Endometrial microvascular endothelial cells (primary cell): ENCODE data around the gene FAM43B. TPM values are rescaled to one million over a fixed set of nuclear protein-coding genes. Genes with fewer than 3 reads are reported as not detected.

Source experiments
- in situ Hi-C: cut with HindIII; loops from 2 replicates; pipeline ENCODE4 v1.10.0; 2017; ENCODE audit warnings: low sequenced_read_pairs, low pct_unique_long_range_greater_than_20kb; ENCODE audit errors: inconsistent ontology term
- total RNA-seq: library from RNA; depleted of rRNA; stranded (reverse); fragments of >200 nt; gene quantifications from one replicate; pipeline ENCODE4 v1.2.3, GENCODE V29; 2015; ENCODE audit errors: inconsistent ontology term

The FAM43B gene
- total RNA-seq, 1 donor from 2014 or later = not detected

DNA sequence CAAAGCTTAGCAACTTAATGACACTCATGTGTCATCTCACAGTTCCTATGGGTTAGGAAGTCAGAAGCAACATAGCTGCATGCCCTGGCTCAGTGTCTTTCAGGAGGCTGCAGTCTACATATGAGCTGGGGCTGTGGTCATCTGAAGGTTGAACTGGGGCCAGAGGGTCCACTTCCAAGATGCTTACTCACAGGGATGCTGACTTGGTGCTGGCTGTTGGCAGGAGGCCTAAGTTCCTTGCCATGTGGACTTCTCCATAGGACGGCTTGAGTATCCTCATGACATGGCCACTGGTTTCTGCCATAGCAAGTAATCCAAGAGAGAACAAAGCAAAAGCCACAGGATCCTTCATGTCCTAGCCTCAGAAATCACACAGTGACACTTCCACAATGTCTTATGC, 12.1 kb upstream of the FAM43B start:
- in situ Hi-C loops = no loop called here

DNA sequence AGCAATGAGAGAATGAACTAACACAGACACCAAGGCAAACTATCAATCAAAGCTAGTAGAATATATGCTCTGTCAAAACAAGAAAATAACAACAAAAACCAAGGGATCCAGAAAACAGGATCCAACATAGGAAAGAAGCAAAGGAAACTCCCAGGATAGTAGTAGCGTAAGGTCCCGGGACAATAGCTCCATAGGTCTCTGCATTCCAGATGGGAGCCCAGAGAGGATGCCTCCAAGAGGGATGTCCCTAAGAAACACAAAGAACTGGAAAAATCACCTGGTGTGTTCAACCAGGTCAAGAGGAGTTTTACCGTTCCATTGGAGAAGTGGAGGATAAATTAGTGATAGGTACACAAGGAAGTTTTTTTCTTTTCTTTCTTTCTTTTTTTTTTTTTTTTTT, 5.7 kb upstream of the FAM43B start:
- in situ Hi-C loops = no loop called here

- in situ Hi-C loops = no loop called here
Measured at GRCh38 chr1:20551161-20551560, 1.2 kb upstream of the FAM43B start.

GRCh38 chr1:20552728-20553445, 514 bp downstream of the FAM43B start:
- in situ Hi-C loops = no loop called here

GRCh38 chr1:20555025-20555757, 2.8 kb downstream of the FAM43B start:
- in situ Hi-C loops = no loop called here

- in situ Hi-C loops = no loop called here
Measured at GRCh38 chr1:20555758-20556120, 3.4 kb downstream of the FAM43B start.

DNA sequence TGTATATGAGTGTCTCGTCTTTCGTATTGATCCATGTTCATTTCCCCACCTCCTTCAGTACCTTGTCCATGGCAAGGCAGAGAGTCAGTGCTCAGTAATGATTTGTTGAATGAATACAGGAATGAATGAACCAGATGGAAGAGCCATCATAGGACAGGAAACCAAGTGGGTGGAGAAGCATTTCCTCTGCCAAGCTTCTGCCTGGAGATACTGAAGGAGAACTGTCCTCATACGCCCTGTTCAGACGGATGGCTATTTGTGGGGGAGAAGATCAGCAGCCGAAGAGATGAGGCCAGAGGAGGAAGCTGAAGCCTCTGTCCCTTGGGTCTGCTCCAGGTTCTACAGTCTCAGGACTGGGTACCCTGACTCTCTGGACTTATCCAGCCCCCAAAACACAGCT, 5.8 kb downstream of the FAM43B start:
- in situ Hi-C loops = no loop called here

- in situ Hi-C loops = no loop called here
Measured at GRCh38 chr1:20560966-20561365, 8.6 kb downstream of the FAM43B start.

GRCh38 chr1:20565234-20565633, 12.9 kb downstream of the FAM43B start:
- in situ Hi-C loops = no loop called here

DNA sequence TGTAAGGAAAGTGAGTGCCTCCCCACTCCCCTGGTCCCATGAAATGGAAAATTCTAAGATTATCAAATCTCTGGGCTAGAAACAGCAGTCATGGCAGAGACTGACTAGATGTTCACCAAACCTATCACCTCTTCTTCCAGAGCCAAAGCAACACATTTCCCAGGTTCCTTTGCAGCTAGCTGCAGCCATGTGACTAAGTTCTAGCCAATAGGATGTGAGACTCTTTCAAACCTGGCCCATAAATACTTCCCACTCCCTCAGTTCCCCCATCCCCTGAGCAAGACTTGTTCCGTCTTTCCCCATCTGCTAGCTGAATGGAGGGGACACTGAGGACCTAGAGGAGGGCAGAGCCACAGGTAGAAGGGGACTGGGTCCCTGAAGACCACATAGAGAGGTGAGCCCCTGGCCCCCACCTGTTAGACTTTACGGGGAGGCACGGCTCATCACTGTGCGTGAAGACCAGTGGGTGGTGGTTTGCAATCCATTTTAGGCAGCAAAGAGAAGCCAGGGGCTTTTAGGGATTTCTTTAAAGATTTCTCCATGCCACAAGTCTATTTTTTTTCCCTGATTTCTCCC, 17.2 kb downstream of the FAM43B start:
- in situ Hi-C loops = no loop called here

GRCh38 chr1:20571427-20571826, 19.1 kb downstream of the FAM43B start:
- in situ Hi-C loops = no loop called here

DNA sequence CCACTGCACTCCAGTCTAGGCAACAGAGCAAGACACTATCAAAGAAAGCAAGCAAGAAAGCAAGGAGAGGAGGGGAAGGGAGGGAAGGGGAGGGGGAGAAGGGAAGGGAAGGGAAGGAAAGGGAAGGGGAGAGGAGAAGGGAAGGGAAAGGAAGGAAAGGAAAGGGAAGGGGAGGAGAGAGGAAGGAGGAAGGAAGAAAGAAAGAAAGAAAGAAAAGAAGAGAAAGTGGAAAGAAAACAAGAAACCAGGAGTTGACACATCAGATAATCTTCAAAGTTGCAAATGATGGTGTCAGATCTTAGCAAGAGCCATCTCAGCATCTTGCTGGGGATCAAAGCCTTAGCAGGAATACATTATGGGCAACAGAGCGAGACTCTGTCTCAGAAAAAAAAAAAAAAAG, 21.6 kb downstream of the FAM43B start:
- in situ Hi-C loops = no loop called here

DNA sequence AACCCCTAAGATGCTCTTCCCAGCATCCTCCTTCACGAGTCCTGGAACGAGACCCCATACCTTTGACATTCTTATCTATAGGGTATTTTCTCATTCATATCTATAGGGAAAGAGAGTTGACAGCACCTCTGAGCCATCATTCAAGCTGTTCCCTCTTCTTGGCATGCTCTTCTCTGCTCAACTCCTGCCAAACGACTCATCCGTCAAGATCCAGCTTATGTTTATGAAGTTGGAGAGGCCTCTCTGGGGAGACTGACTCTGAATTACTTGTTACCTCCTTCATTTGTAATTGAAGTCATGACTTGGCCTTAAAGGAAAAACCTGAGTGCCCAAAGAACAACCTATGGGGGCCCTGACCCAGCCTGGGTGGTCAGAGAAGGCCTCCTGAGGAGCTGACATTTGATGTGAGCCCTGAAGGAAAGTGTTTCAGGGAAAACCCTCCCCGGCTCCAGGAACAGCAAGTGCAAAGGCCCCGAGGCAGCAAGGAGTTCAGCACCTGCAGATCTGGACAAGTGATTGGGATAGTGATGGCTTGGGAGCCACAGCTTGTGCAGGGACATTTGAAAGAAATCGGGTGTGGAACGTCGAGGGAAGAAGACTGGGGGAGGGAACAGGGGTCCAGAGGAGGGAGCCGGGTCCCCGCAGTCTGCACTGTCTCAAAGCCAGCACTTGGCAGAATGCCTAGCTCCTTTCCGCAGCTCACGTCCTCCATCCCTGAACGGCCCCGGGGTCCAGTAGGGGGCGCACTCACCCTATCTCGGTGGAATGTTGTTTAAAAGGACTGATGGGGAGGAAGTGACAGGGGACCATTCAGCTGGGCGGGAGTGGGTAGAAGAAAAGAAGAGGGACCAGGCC, 22.5 kb downstream of the FAM43B start:
- in situ Hi-C loops = no loop called here

GRCh38 chr1:20575541-20576336, 23.4 kb downstream of the FAM43B start:
- in situ Hi-C loops = no loop called here

- in situ Hi-C loops = no loop called here
Measured at GRCh38 chr1:20578062-20578461, 25.7 kb downstream of the FAM43B start.

GRCh38 chr1:20578721-20579395, 26.5 kb downstream of the FAM43B start:
- in situ Hi-C loops = no loop called here

DNA sequence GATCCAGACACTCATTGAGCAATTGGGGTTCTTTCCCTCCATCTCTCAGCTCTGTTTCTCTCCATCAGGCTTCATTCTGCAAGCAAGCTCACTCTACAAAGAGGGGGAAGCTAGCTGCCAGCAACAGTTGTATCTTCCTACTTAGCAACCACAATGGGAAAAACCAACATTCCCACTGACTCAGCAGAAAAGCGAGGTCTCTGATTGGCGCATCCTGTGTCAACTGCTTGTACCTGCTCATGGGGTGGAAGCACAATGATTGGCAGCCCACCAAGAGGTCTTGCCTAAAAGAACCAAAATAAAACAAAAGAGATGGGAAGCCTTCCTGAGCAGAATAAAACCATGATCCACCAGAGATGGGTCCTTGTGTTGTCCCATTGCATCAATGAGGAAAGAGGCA, 32.5 kb downstream of the FAM43B start:
- in situ Hi-C loops = no loop called here

DNA sequence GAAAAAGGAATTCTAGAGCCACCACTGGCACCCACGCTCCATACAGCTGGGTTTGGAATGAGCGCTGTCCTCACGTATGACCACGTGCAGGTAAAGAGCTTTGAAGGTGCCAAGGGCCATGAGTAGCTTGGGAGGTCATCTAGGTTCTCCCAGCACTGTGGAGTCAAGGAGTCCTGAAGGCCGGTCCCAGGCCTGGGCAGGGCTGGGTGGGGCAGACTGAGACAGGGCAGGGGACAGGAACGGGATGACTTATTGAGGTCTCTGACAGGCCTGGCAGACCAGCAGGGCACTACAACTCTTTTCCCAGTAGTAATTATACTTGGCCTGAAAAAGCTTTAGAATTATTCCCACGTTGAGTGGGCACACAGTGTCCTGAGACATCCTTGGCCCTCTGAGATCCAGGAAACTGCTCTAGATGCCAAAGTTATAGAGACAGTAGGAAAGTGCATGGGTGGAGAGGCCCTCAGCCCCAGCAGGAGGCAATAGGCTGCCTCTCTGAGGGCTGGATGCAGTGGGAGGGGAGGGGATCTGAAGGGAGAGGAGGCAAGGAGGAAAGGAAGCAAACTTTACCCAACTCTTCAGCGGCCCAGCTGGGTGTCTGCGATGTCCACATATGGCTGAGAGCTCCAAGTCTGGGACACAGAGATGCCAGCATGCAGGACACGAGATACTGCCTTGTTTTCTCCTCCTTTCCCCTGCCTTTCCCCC, 34.7 kb downstream of the FAM43B start:
- in situ Hi-C loops = no loop called here
